ENCODE measurements around the gene CDH26.

- TF ChIP-seq GATA2 (IDR thresholded peaks at IDR 0.05; ENCODE audit: low read depth, low read length) (no peak), GATA3 (IDR thresholded peaks at IDR 0.05; ENCODE audit: low read depth, low read length) (no peak)
Measured at GRCh38 chr20:60036346-60036745, 78.1 kb downstream of the CDH26 start.

Measured in SH-SY5Y (cell line).